ENCODE data around the gene SMOC1. TPM values are rescaled to one million over a fixed set of nuclear protein-coding genes. Genes with fewer than 3 reads are reported as not detected.
A peak's percentile ranks its signal among the peaks of the same experiment; 100 is the strongest.

The SMOC1 gene
- total and polyA plus RNA-seq, 8 donors: 1.2 to 3.3 (median 2.1) TPM; not detected in 2

- Histone ChIP-seq H3K27me3 (no peaks in the 10 kb centered on the region), H3K4me1 (peaks cover 0 to 25% (median 4%) of the 10 kb centered on the region in 4 donors), H3K4me3 (no peak overlapping the region), H3K9me3 (no peaks in the 10 kb centered on the region), H3K27ac (no peak overlapping the region), H3K36me3 (no peaks in the 10 kb centered on the region)
- intact Hi-C loops (cut with DNase I; ENCODE audit: low total_unique reads): no loop called here
- TF ChIP-seq POLR2AphosphoS5 (IDR thresholded peaks at IDR 0.05) (no peak), CTCF (IDR thresholded peaks at IDR 0.05) (no peak), EP300 (IDR thresholded peaks at IDR 0.05) (no peak), POLR2A (IDR thresholded peaks at IDR 0.05) (no peak)
- DNase-seq: peak in 1 of 2 donors; percentile 55
- 70 to 86% (median 74%) methylated on average over 8 of the region's 8 CpGs for WGBS, 5 donors
These were observed 130.7 kb downstream of the SMOC1 start for GRCh38 chr14:70009961-70010360.

GRCh38 chr14:70011098-70011497 lies 131.9 kb downstream of the SMOC1 start:
- Histone ChIP-seq H3K9me3 (no peaks in the 10 kb centered on the region), H3K4me3 (no peak overlapping the region), H3K4me1 (peaks cover 0 to 25% (median 4%) of the 10 kb centered on the region in 4 donors), H3K27me3 (no peaks in the 10 kb centered on the region), H3K36me3 (no peaks in the 10 kb centered on the region), H3K27ac (no peak overlapping the region)
- no peak for DNase-seq
- 86 to 94% (median 91%) methylated on average over 6 of the region's 6 CpGs for WGBS, 5 donors
- TF ChIP-seq POLR2A (IDR thresholded peaks at IDR 0.05) (no peak), CTCF (IDR thresholded peaks at IDR 0.05) (no peak), POLR2AphosphoS5 (IDR thresholded peaks at IDR 0.05) (no peak), EP300 (IDR thresholded peaks at IDR 0.05) (no peak)
- intact Hi-C loops (cut with DNase I; ENCODE audit: low total_unique reads): no loop called here

GRCh38 chr14:70011708-70012107 lies 132.5 kb downstream of the SMOC1 start:
- H3K36me3 ChIP-seq: no peaks in the 10 kb centered on the region
- intact Hi-C loops (cut with DNase I; ENCODE audit: low total_unique reads): no loop called here
- H3K9me3 ChIP-seq: no peaks in the 10 kb centered on the region
- TF ChIP-seq POLR2A (IDR thresholded peaks at IDR 0.05) (no peak), POLR2AphosphoS5 (IDR thresholded peaks at IDR 0.05) (no peak), CTCF (IDR thresholded peaks at IDR 0.05) (no peak), EP300 (IDR thresholded peaks at IDR 0.05) (no peak)
- DNase-seq: no peak
- no peak overlapping the region for H3K4me3 ChIP-seq
- no peak overlapping the region for H3K27ac ChIP-seq
- H3K27me3 ChIP-seq: no peaks in the 10 kb centered on the region
- H3K4me1 ChIP-seq: peaks cover 0 to 25% (median 4%) of the 10 kb centered on the region in 4 donors
- 90 to 93% (median 91%) methylated on average over 6 to 7 of the region's 7 CpGs for WGBS, 5 donors

- intact Hi-C loops (cut with DNase I; ENCODE audit: low total_unique reads): no loop called here
These were observed 134.2 kb downstream of the SMOC1 start for GRCh38 chr14:70013271-70013873.

More at GRCh38 chr14:70013271-70013873, 134.2 kb downstream of the SMOC1 start:
- Histone ChIP-seq H3K27ac (no peak overlapping the region), H3K9me3 (no peaks in the 10 kb centered on the region), H3K4me1 (peaks cover 0 to 24% (median 5%) of the 10 kb centered on the region in 4 donors), H3K27me3 (no peaks in the 10 kb centered on the region), H3K4me3 (no peak overlapping the region), H3K36me3 (no peaks in the 10 kb centered on the region)
- TF ChIP-seq EP300 (IDR thresholded peaks at IDR 0.05) (no peak), POLR2AphosphoS5 (IDR thresholded peaks at IDR 0.05) (no peak), CTCF (IDR thresholded peaks at IDR 0.05) (peak in 5 of 7 experiments; percentile 24 to 75 (median 54)), POLR2A (IDR thresholded peaks at IDR 0.05) (no peak)
- 55 to 66% (median 63%) methylated on average over 2 of the region's 2 CpGs for WGBS, 5 donors
- DNase-seq: peak; percentile 50 to 58

Data from stomach (tissue), 9 donors.